Left ventricle myocardium inferior (tissue), 1 donor: ENCODE measurements around the gene CDH24. TPM values are rescaled to one million over a fixed set of nuclear protein-coding genes. Genes with fewer than 3 reads are reported as not detected.

Source experiments
- DNase-seq: peaks from one replicate; pipeline ENCODE4 v3.0.0-alpha.2; 2020
- H3K27ac ChIP-seq: fragments of 200-600 bp; replicated peaks from 2 replicates; pipeline ENCODE4 v1.8.0; 2021
- H3K27me3 ChIP-seq: fragments of 200-600 bp; 2 replicates; pipeline ENCODE4 v1.8.0; 2021; ENCODE audit warnings: low read depth
- H3K36me3 ChIP-seq: fragments of 200-600 bp; 2 replicates; pipeline ENCODE4 v1.8.0; 2021
- H3K4me1 ChIP-seq: fragments of 200-600 bp; 2 replicates; pipeline ENCODE4 v1.8.0; 2021
- H3K4me3 ChIP-seq: fragments of 200-600 bp; 2 replicates; pipeline ENCODE4 v1.8.0; 2021; ENCODE audit warnings: mild to moderate bottlenecking, moderate library complexity
- H3K9me3 ChIP-seq: fragments of 200-600 bp; replicated peaks from 2 replicates; pipeline ENCODE4 v1.8.0; 2021
- CTCF ChIP-seq: fragments of 200-600 bp; IDR thresholded peaks from 2 replicates; pipeline ENCODE4 v1.8.0; 2021; ENCODE audit warnings: antibody characterized with exemption, mild to moderate bottlenecking, borderline replicate concordance
- intact Hi-C: fragments of 100-400 bp; cut with micrococcal nuclease; formaldehyde crosslinking; loops from one replicate; pipeline ENCODE4 v1.11.0; 2022
- total RNA-seq: library from RNA; stranded (reverse); fragmentation: NEBNext Ultra II Directional; extraction: Animal tissue kit (Norgen Biotek cat#: 25700); gene quantifications from one replicate; pipeline ENCODE4 v1.2.1, GENCODE V29; 2021
- donor health status: DM: no; HTN: yes; CAD: no; lungs with severe emphysema.

Gene CDH24
- total RNA-seq, 1 donor from 2014 or later = 2.1 TPM

GRCh38 chr14:23069413-23069806 lies 12.1 kb upstream of the CDH24 start:
- no peaks in the 10 kb centered on the region for H3K9me3 ChIP-seq
- no peak overlapping the region for H3K4me3 ChIP-seq
- intact Hi-C loops = no loop called here
- peaks cover 56% of the 10 kb centered on the region for H3K4me1 ChIP-seq
- no peaks in the 10 kb centered on the region for H3K27me3 ChIP-seq
- no peak for TF ChIP-seq CTCF
- peaks cover 66% of the 10 kb centered on the region for H3K36me3 ChIP-seq
- DNase-seq = no peak
- H3K27ac ChIP-seq = peak overlapping the region; percentile 43

- no peaks in the 10 kb centered on the region for H3K27me3 ChIP-seq
- no peak overlapping the region for H3K4me3 ChIP-seq
- H3K4me1 ChIP-seq = peaks cover 56% of the 10 kb centered on the region
- peak; percentile 99 for TF ChIP-seq CTCF
- H3K27ac ChIP-seq = peak overlapping the region; percentile 43
- DNase-seq = peak; percentile 60
- H3K36me3 ChIP-seq = peaks cover 66% of the 10 kb centered on the region
- intact Hi-C loops = no loop called here
- no peaks in the 10 kb centered on the region for H3K9me3 ChIP-seq
Measured at GRCh38 chr14:23068789-23069412, 11.6 kb upstream of the CDH24 start.

- H3K4me3 ChIP-seq = no peak overlapping the region
- no peak for DNase-seq
- peaks cover 52% of the 10 kb centered on the region for H3K4me1 ChIP-seq
Measured at GRCh38 chr14:23067847-23068788, 10.8 kb upstream of the CDH24 start.

GRCh38 chr14:23066855-23067744 lies 9.8 kb upstream of the CDH24 start:
- no peak for DNase-seq
- Histone ChIP-seq H3K4me3 (no peak overlapping the region), H3K36me3 (peaks cover 67% of the 10 kb centered on the region), H3K9me3 (no peaks in the 10 kb centered on the region), H3K27ac (no peak overlapping the region), H3K4me1 (peaks cover 50% of the 10 kb centered on the region), H3K27me3 (no peaks in the 10 kb centered on the region)
- no peak for TF ChIP-seq CTCF
- intact Hi-C loops = no loop called here

More at GRCh38 chr14:23067847-23068788, 10.8 kb upstream of the CDH24 start:
- intact Hi-C loops = no loop called here
- Histone ChIP-seq H3K27me3 (no peaks in the 10 kb centered on the region), H3K27ac (no peak overlapping the region), H3K9me3 (no peaks in the 10 kb centered on the region), H3K36me3 (peaks cover 67% of the 10 kb centered on the region)
- TF ChIP-seq CTCF = no peak

- no peak for DNase-seq
- Histone ChIP-seq H3K36me3 (peaks cover 74% of the 10 kb centered on the region), H3K27ac (no peak overlapping the region), H3K4me1 (peaks cover 48% of the 10 kb centered on the region), H3K4me3 (no peak overlapping the region), H3K9me3 (no peaks in the 10 kb centered on the region), H3K27me3 (no peaks in the 10 kb centered on the region)
- intact Hi-C loops = no loop called here
- TF ChIP-seq CTCF = no peak
Measured at GRCh38 chr14:23066368-23066767, 9.0 kb upstream of the CDH24 start.
